ENCODE results near the gene DGKG. TPM values are rescaled to one million over a fixed set of nuclear protein-coding genes. Genes with fewer than 3 reads are reported as not detected.

The DGKG gene
- total RNA-seq, 1 donor from 2014 or later, result 0.22 TPM

GRCh38 chr3:186210852-186211500, 151.1 kb downstream of the DGKG start:
- Histone ChIP-seq H3F3A (ENCODE audit: low read depth) (peaks cover 4% of the 10 kb centered on the region), H3K79me2 (ENCODE audit: low read depth) (no peaks in the 10 kb centered on the region), H3K9me3 (ENCODE audit: low read depth) (no peaks in the 10 kb centered on the region), H3K27me3 (peaks cover 13% of the 10 kb centered on the region), H3K9ac (no peak overlapping the region), H3K27ac (no peak overlapping the region), H2AFZ (replicated peaks) (no peak overlapping the region), H4K20me1 (ENCODE audit: low read depth) (no peaks in the 10 kb centered on the region), H3K4me3 (no peak overlapping the region), H3K36me3 (no peaks in the 10 kb centered on the region), H3K4me1 (peaks cover 19% of the 10 kb centered on the region), H3K4me2 (peak overlapping the region; percentile 62)
- no peak for DNase-seq (ENCODE audit: low spot score)
- Mint-ChIP-seq H3K27ac (peak overlapping the region; percentile 98), H3K4me3 (peak overlapping the region; percentile 73), H3K27me3 (ENCODE audit: insufficient read depth, low read depth) (peaks cover 10% of the 10 kb centered on the region), H3K4me1 (peaks cover 66% of the 10 kb centered on the region), H3K36me3 (no peaks in the 10 kb centered on the region), H3K9me3 (no peaks in the 10 kb centered on the region)
- TF ChIP-seq EZH2 (IDR thresholded peaks at IDR 0.05) (no peak), EZH2phosphoT487 (IDR thresholded peaks at IDR 0.05) (no peak)
- TF ChIP-seq, protein P1, sequence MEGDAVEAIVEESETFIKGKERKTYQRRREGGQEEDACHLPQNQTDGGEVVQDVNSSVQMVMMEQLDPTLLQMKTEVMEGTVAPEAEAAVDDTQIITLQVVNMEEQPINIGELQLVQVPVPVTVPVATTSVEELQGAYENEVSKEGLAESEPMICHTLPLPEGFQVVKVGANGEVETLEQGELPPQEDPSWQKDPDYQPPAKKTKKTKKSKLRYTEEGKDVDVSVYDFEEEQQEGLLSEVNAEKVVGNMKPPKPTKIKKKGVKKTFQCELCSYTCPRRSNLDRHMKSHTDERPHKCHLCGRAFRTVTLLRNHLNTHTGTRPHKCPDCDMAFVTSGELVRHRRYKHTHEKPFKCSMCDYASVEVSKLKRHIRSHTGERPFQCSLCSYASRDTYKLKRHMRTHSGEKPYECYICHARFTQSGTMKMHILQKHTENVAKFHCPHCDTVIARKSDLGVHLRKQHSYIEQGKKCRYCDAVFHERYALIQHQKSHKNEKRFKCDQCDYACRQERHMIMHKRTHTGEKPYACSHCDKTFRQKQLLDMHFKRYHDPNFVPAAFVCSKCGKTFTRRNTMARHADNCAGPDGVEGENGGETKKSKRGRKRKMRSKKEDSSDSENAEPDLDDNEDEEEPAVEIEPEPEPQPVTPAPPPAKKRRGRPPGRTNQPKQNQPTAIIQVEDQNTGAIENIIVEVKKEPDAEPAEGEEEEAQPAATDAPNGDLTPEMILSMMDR (IDR thresholded peaks at IDR 0.05), result no peak

DNA sequence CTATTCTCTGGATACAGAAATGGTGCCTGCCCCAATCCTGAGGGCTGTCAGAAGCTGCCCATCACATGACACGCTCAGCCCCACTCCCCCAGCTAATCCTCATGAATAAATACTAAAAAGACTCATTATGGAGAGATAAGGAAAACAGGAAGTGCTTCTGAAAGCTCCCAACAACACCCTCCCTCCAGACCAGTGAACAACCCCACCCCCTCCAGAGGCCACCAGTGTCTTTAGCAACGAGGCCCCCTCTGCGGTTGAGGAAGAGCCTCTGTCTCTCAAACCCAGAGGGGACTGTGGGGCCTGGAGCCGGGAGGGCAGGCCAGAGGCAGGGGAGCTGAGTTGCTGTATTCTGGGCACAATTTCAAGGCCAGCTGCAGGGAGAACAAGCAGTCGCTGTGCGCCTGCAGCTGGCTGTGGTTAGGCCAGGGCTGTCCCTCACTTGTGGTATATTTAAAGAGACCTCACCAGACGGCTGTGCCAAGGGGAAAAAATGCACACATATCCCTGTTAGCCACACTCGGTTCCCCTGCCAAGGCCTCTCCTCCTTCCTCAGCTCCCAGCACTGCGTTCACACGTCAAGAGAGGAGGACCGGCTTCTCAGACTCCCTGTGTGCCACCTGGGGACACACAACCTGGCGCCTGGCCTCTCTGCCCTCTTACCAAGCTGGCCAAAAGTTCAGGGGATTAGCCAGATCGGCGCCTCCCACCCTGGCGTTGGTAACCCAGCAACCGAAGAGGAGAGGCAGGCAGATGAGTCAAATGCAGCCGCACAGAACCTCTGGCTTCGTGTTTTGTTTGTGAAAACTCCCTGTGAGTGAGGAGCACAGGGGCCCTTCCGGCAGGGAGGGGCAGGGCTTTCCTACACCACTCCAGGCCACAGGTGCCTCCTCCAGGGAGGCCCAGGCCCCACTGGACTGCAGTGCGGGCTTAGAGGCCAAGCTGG, 152.0 kb downstream of the DGKG start:
- H3K27ac Mint-ChIP-seq, result peak overlapping the region; percentile 98
- TF ChIP-seq, protein P1 (IDR thresholded peaks at IDR 0.05), result no peak
- TF ChIP-seq EZH2phosphoT487 (IDR thresholded peaks at IDR 0.05) (no peak), EZH2 (IDR thresholded peaks at IDR 0.05) (no peak)
- H4K20me1 ChIP-seq (ENCODE audit: low read depth), result no peaks in the 10 kb centered on the region

GRCh38 chr3:186208296-186208989, 153.6 kb downstream of the DGKG start:
- Mint-ChIP-seq H3K4me1 (peaks cover 52% of the 10 kb centered on the region), H3K4me3 (no peak overlapping the region), H3K36me3 (no peaks in the 10 kb centered on the region), H3K9me3 (no peaks in the 10 kb centered on the region), H3K27ac (no peak overlapping the region), H3K27me3 (ENCODE audit: insufficient read depth, low read depth) (peaks cover 6% of the 10 kb centered on the region)
- no peak for DNase-seq (ENCODE audit: low spot score)
- Histone ChIP-seq H4K20me1 (ENCODE audit: low read depth) (no peaks in the 10 kb centered on the region), H3K4me2 (no peak overlapping the region), H3K4me3 (no peak overlapping the region), H3K27me3 (peaks cover 17% of the 10 kb centered on the region), H3K4me1 (peaks cover 19% of the 10 kb centered on the region), H3K79me2 (ENCODE audit: low read depth) (no peaks in the 10 kb centered on the region), H3K9me3 (ENCODE audit: low read depth) (no peaks in the 10 kb centered on the region), H2AFZ (replicated peaks) (no peak overlapping the region), H3F3A (ENCODE audit: low read depth) (peaks cover 4% of the 10 kb centered on the region), H3K36me3 (no peaks in the 10 kb centered on the region), H3K9ac (no peak overlapping the region), H3K27ac (no peak overlapping the region)
- TF ChIP-seq EZH2 (IDR thresholded peaks at IDR 0.05) (no peak), EZH2phosphoT487 (IDR thresholded peaks at IDR 0.05) (no peak)
- TF ChIP-seq, protein P1 (IDR thresholded peaks at IDR 0.05), result no peak

More for the DNA sequence above, 152.0 kb downstream of the DGKG start:
- H3K27me3 ChIP-seq, result peaks cover 13% of the 10 kb centered on the region
- Mint-ChIP-seq H3K4me1 (peaks cover 62% of the 10 kb centered on the region), H3K36me3 (no peaks in the 10 kb centered on the region), H3K4me3 (peak overlapping the region; percentile 73), H3K27me3 (ENCODE audit: insufficient read depth, low read depth) (peaks cover 6% of the 10 kb centered on the region), H3K9me3 (no peaks in the 10 kb centered on the region)
- no peaks in the 10 kb centered on the region for H3K79me2 ChIP-seq (ENCODE audit: low read depth)
- H3K4me1 ChIP-seq, result peaks cover 19% of the 10 kb centered on the region
- H3K4me2 ChIP-seq, result peak overlapping the region; percentile 62
- H3K27ac ChIP-seq, result no peak overlapping the region
- H2AFZ ChIP-seq (replicated peaks), result peak overlapping the region; percentile 91
- DNase-seq (ENCODE audit: low spot score), result peak; percentile 76
- H3K4me3 ChIP-seq, result no peak overlapping the region
- no peaks in the 10 kb centered on the region for H3K36me3 ChIP-seq
- peaks cover 4% of the 10 kb centered on the region for H3F3A ChIP-seq (ENCODE audit: low read depth)
- no peaks in the 10 kb centered on the region for H3K9me3 ChIP-seq (ENCODE audit: low read depth)
- no peak overlapping the region for H3K9ac ChIP-seq
